Epithelial cell of esophagus (primary cell): Measurements from ENCODE around the gene CDC42EP4.

Experiments used
- DNase-seq: peaks from one replicate; pipeline ENCODE4 v3.0.0; 2010; ENCODE audit warnings: low read depth
- H3K4me3 ChIP-seq: 2 replicates; pipeline ENCODE4 v1.5.1; 2011; ENCODE audit warnings: mild to moderate bottlenecking, low read length, control low read depth
- TF ChIP-seq, protein P1 (sequence below): IDR thresholded peaks from 2 replicates; pipeline ENCODE4 v1.5.1; 2011; ENCODE audit warnings: low read depth, mild to moderate bottlenecking, low read length, control low read depth, inconsistent platforms; ENCODE audit not compliant: insufficient read depth; ENCODE audit errors: missing control alignments

CDC42EP4 gene

DNA sequence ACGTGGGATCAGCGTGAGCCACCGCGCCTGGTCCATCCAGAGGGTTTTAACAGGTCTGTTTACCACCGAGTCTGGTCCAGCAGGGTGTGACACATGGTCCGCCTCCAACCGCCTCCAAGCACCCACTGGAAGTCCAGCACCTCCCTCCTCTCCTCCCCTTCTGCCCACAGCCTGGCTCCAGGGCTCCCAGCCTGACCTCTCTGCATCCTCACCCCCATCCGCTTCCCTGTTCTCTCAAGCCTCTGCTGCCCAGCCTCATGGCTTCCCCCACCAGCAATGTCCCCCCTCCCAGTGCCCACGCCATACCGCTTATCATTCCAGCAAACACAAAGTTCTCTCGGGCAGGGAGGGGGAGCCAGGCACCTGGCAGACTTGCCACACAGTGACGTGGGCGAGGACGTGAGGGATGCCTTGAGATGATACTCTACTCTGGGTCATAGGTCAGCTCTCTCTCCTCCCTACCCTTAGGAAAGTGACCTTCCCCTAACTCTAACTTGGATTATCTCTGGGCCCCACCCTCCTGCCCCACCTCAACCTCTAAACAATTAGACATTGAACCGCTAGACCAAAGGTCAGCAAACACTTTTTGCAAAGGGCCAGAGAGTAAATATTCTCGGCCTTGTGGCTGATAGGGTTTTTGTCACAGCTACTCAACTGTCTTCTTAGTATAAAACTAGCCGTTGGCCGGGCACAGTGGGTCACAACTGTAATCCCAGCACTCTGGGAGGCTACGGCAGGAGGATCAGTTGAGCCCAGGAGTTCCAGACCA is 23.1 kb downstream of the CDC42EP4 start:
- DNase-seq, result no peak
- TF ChIP-seq, protein P1, sequence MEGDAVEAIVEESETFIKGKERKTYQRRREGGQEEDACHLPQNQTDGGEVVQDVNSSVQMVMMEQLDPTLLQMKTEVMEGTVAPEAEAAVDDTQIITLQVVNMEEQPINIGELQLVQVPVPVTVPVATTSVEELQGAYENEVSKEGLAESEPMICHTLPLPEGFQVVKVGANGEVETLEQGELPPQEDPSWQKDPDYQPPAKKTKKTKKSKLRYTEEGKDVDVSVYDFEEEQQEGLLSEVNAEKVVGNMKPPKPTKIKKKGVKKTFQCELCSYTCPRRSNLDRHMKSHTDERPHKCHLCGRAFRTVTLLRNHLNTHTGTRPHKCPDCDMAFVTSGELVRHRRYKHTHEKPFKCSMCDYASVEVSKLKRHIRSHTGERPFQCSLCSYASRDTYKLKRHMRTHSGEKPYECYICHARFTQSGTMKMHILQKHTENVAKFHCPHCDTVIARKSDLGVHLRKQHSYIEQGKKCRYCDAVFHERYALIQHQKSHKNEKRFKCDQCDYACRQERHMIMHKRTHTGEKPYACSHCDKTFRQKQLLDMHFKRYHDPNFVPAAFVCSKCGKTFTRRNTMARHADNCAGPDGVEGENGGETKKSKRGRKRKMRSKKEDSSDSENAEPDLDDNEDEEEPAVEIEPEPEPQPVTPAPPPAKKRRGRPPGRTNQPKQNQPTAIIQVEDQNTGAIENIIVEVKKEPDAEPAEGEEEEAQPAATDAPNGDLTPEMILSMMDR, result no peak
- H3K4me3 ChIP-seq, result no peak overlapping the region

- DNase-seq, result peak; percentile 86
- TF ChIP-seq, protein P1, result no peak
- H3K4me3 ChIP-seq, result no peak overlapping the region
Observed at GRCh38 chr17:73286863-73287296, 24.9 kb downstream of the CDC42EP4 start.

DNA sequence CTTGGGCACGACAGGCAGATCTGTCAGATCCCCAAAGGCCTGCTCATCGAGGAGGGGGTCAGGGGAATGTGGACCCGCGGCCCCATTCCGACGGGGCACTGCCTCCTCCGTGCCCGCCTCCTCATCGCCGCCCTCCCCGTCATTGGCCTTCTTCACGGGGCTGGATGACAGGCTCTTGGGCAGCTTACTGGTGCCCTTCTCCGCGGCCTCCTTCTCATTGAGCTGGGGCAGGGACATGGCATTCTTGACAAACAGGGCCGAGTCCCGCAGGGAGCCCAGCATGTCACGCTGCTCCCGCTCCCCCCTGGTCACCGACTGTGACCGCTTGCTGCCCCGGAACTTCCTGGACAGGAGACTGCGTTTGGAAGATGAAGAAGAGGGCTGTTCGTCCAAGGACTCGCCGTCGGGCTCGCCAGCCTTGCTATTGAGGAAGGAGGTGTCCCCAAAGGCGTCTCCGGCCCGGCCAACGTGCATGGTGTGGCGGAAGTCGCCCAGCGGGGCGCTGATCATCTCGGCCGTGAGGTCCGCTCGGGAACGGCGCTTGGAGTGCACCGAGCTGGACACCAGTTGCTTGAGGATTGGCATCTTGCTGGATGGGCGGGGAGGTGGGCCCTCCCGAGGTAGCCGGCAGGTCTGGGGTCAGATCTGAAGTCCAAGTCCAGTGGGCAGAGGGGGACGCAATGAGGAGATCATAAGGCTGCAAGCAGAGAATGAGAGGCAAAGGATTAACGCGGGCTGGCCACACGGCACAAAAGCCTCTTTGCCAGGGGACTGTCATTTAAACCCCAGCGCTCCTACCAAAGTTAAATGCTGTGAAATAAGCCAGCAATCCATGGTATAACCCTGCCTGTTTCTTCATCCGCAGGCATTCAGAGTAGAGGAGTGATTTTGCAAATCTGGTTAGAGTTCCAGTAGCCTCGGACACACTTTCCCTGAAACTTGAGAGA is 25.6 kb downstream of the CDC42EP4 start:
- DNase-seq, result no peak
- TF ChIP-seq, protein P1, result no peak
- no peak overlapping the region for H3K4me3 ChIP-seq

GRCh38 chr17:73285603-73285908 is 26.2 kb downstream of the CDC42EP4 start:
- no peak for DNase-seq
- H3K4me3 ChIP-seq, result no peak overlapping the region
- TF ChIP-seq, protein P1, result no peak

- DNase-seq, result no peak
- TF ChIP-seq, protein P1, result no peak
- no peak overlapping the region for H3K4me3 ChIP-seq
Observed at GRCh38 chr17:73284906-73285602, 26.7 kb downstream of the CDC42EP4 start.

GRCh38 chr17:73284354-73284753 is 27.4 kb downstream of the CDC42EP4 start:
- TF ChIP-seq, protein P1, result no peak
- no peak overlapping the region for H3K4me3 ChIP-seq
- no peak for DNase-seq
